Colonic mucosa (tissue), 4 donors: ENCODE data around the gene CTXND1. TPM values are rescaled to one million over a fixed set of nuclear protein-coding genes. Genes with fewer than 3 reads are reported as not detected.
A peak's percentile ranks its signal among the peaks of the same experiment; 100 is the strongest.

Source experiments
- DNase-seq: peaks from one replicate; pipeline ENCODE4 v3.0.0-alpha.2; 2020
- H3K27ac ChIP-seq: fragments of 200-600 bp; one replicate; pipeline ENCODE4 v1.8.0; 2021
- H3K27me3 ChIP-seq: fragments of 200-600 bp; one replicate; pipeline ENCODE4 v1.8.0; 2021
- H3K36me3 ChIP-seq: fragments of 200-600 bp; one replicate; pipeline ENCODE4 v1.8.0; 2021
- H3K4me1 ChIP-seq: fragments of 200-600 bp; one replicate; pipeline ENCODE4 v1.8.0; 2021; ENCODE audit warnings: mild to moderate bottlenecking
- H3K4me3 ChIP-seq: fragments of 200-600 bp; one replicate; pipeline ENCODE4 v1.8.0; 2021
- H3K9ac ChIP-seq, 2 donors: one replicate each; pipeline ENCODE4 v1.7.0; 2013; ENCODE audit warnings: control low read depth in 2 of 2, low read depth in 2 of 2, low read length in 2 of 2
- H3K9me3 ChIP-seq: fragments of 200-600 bp; one replicate; pipeline ENCODE4 v1.8.0; 2021
- intact Hi-C: fragments of 100-400 bp; cut with DNase I; formaldehyde crosslinking; loops from one replicate; pipeline ENCODE4 v1.14.1; 2022
- total RNA-seq, 2 donors: library from RNA; stranded (reverse); fragmentation: NEBNext Ultra II Directional in 1 of 2; extraction: Animal tissue kit (Norgen Biotek cat#: 25700) in 1 of 2; gene quantifications; one replicate each; pipeline ENCODE4 v1.2.1, GENCODE V29; 2021
- TF ChIP-seq, protein P1 (sequence below): fragments of 200-600 bp; IDR thresholded peaks from one replicate; pipeline ENCODE4 v1.8.0; 2022; ENCODE audit warnings: antibody characterized with exemption, mild to moderate bottlenecking
- donor health status: healthy.
- donor health status: DM: no; HTN: no; CAD: no.
- donor health status: DM: no; HTN: no; CAD: no.

The CTXND1 gene
- total RNA-seq, 2 donors from 2014 or later = 0.11 to 0.12 TPM

DNA sequence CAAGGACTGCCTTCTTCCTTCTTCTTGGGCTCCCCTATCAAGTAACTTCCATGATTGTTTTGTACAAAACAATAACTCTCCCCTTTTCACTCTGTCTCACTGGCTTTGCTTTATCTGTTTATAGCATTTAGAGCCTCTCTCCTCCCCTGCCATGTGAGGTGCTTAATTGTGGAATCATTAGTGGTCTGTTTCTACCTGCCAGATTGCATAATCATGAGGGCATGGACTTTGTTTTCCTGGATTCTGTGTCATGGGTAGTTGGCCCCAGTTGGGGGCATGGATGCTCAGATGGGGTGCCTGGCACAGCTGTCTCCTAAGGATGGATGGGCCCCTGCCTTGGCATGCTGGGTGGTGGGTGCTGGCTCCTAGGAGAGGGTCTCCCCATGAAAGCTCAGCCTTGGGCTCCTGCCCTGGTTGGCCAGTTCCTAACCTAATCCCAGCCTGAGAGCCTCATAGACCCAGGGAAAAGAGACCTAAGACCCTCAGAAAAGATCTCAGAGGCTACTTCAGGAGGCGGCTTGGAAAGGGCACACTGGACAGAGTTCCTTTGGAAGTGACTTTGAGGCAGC is 8.0 kb upstream of the CTXND1 start:
- intact Hi-C loops = no loop called here
- H3K9me3 ChIP-seq = no peaks in the 10 kb centered on the region
- no peaks in the 10 kb centered on the region for H3K27me3 ChIP-seq
- H3K36me3 ChIP-seq = no peaks in the 10 kb centered on the region
- no peak overlapping the region for H3K27ac ChIP-seq
- DNase-seq = no peak
- no peaks in the 10 kb centered on the region for H3K4me1 ChIP-seq
- H3K9ac ChIP-seq = no peak overlapping the region
- TF ChIP-seq, protein P1, sequence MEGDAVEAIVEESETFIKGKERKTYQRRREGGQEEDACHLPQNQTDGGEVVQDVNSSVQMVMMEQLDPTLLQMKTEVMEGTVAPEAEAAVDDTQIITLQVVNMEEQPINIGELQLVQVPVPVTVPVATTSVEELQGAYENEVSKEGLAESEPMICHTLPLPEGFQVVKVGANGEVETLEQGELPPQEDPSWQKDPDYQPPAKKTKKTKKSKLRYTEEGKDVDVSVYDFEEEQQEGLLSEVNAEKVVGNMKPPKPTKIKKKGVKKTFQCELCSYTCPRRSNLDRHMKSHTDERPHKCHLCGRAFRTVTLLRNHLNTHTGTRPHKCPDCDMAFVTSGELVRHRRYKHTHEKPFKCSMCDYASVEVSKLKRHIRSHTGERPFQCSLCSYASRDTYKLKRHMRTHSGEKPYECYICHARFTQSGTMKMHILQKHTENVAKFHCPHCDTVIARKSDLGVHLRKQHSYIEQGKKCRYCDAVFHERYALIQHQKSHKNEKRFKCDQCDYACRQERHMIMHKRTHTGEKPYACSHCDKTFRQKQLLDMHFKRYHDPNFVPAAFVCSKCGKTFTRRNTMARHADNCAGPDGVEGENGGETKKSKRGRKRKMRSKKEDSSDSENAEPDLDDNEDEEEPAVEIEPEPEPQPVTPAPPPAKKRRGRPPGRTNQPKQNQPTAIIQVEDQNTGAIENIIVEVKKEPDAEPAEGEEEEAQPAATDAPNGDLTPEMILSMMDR = no peak
- no peak overlapping the region for H3K4me3 ChIP-seq

DNA sequence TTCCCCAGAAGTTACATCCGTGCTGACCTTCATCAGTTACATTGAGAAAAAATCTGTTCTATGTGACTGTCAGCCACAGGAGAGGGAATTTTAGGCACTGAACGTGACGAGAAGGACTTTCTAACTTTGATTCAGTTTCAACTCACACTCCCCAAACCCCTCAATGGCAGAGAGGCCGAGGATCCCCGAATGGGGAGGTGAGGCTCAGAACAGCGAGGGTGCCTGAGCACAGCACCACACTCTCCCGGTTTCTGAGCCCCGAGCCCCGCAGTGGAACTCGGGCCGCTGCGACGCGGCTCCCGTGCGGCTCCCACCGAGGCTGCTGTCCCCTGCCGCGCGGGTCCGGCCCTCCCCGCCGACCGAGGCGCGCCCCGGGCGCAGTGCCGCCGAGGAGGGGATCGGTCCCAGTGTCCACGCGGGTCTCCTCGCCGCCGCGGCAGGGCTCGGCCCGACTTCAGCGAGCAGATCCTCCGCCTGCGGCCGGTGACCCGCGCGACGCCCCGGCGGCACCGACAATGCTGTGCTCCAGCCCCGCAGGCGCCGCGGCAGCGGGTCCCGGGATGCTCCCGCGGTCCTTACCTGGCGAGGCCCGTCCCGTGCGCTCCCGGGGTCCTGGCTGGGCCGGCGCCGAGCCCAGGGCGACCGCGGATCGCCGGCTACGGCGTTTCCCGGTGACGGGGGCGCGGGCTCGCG is 439 bp downstream of the CTXND1 start:
- Histone ChIP-seq H3K4me1 (no peaks in the 10 kb centered on the region), H3K4me3 (peak overlapping the region; percentile 16), H3K9ac (peak overlapping the region in 1 of 2 donors; percentile 39), H3K9me3 (no peaks in the 10 kb centered on the region), H3K27ac (no peak overlapping the region), H3K36me3 (no peaks in the 10 kb centered on the region), H3K27me3 (peaks cover 30% of the 10 kb centered on the region)
- TF ChIP-seq, protein P1 = no peak
- intact Hi-C loops = no loop called here
- no peak for DNase-seq

DNA sequence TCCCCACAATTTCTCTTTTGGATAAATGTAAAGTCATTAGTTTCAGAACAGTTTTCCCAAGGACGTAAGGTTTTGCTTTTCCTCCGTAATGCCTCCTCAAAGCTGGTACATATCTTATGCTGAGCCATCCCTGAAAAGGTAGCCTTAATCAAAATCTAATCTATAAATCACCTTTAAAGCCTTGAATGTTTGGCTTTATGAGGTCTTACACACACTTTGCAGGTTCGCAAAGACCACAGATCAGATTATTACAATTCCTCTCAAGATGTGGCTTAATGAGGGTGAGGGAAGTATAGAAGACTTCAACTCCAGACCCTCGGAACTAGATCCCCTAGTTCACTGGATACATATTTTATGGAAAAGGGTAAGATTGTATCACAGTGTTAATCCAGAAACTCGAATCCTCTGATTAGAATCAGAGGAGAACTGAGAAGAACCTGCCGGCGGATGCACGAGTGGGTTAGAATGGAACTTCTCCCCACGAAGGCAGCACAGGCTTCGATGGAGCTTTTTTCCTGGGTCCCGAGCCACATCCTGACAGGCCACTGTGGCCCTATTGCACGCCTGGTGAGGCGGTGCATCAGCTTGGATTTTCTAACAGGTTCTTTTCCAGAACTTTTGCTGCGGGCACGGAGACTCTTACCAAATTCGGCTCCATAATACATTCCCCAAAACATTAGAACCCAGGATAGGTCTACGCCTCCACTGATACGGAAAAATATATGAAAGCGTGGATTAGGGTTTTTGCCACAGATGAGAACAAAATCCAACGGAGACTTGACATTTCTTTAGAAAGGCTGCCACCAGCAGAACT is 1.2 kb downstream of the CTXND1 start:
- intact Hi-C loops = no loop called here
- Histone ChIP-seq H3K27me3 (peaks cover 30% of the 10 kb centered on the region), H3K4me3 (no peak overlapping the region), H3K9me3 (no peaks in the 10 kb centered on the region), H3K9ac (no peak overlapping the region), H3K4me1 (no peaks in the 10 kb centered on the region), H3K36me3 (no peaks in the 10 kb centered on the region), H3K27ac (no peak overlapping the region)
- DNase-seq = no peak
- TF ChIP-seq, protein P1 = no peak

DNA sequence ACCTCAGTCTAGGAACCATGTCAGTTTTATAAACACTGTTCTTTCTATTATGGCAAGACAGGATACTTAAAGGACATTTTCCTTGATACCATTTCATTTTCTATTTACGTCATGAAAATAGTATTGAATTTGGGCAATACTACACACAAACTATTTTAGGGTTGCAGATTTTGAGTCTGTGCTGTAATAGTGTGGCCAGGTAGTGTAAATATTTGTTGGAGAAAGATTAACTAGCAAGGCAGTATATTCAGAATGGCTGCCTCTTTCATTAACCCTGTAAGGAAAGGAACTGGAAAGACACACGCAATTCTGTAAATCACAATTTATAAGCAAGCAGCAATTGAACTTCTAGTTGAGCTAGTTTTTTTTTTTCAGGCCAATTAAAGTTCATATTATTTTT is 2.0 kb downstream of the CTXND1 start:
- no peaks in the 10 kb centered on the region for H3K9me3 ChIP-seq
- intact Hi-C loops = no loop called here
- no peaks in the 10 kb centered on the region for H3K4me1 ChIP-seq
- H3K9ac ChIP-seq = no peak overlapping the region
- TF ChIP-seq, protein P1 = no peak
- no peak overlapping the region for H3K27ac ChIP-seq
- H3K36me3 ChIP-seq = no peaks in the 10 kb centered on the region
- H3K4me3 ChIP-seq = no peak overlapping the region
- peaks cover 30% of the 10 kb centered on the region for H3K27me3 ChIP-seq
- no peak for DNase-seq

DNA sequence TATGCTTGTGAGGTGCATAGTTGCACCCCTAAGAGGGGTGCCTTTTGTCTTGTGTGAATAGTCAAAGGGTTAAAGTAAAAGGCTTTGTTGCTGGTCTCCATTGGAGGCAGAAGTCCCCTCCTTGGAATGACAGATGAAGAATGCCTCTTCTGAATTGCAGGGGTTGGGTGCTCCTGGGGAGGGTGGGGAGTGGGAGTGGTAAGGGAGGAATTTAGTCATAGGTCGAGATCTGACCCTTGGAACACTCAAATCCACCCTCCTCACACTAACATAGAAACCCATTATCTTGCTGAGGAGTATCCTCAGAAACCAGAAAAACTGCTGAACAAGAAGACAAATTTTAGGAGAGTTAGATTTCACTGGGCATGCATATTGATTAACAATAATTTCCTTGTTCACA is 4.7 kb downstream of the CTXND1 start:
- Histone ChIP-seq H3K4me1 (no peaks in the 10 kb centered on the region), H3K36me3 (no peaks in the 10 kb centered on the region), H3K4me3 (no peak overlapping the region), H3K9ac (no peak overlapping the region), H3K27ac (no peak overlapping the region), H3K9me3 (no peaks in the 10 kb centered on the region), H3K27me3 (peaks cover 19% of the 10 kb centered on the region)
- no peak for DNase-seq
- intact Hi-C loops = no loop called here
- TF ChIP-seq, protein P1 = no peak
